Uterus (tissue), 4 donors: ENCODE data around the gene IL32. TPM values are rescaled to one million over a fixed set of nuclear protein-coding genes. Genes with fewer than 3 reads are reported as not detected.

Source experiments
- DNase-seq, 2 donors: peaks; one replicate each; pipeline ENCODE4 v3.0.0-alpha.2; 2019 to 2020
- H3K27ac ChIP-seq, 2 donors: fragments of 200-600 bp; sonication (generic); 1 replicate in 1 of 2; 2 replicates in 1 of 2; pipeline ENCODE4 v1.5.1; 2016 to 2018
- H3K27me3 ChIP-seq, 2 donors: fragments of 200-600 bp; sonication (generic); one replicate each; pipeline ENCODE4 v1.5.1; 2018 to 2019; ENCODE audit warnings: control low read depth in 1 of 2
- H3K36me3 ChIP-seq, 2 donors: fragments of 200-600 bp; sonication (generic); one replicate each; pipeline ENCODE4 v1.5.1; 2019; ENCODE audit warnings: control low read depth in 1 of 2
- H3K4me1 ChIP-seq, 2 donors: fragments of 200-600 bp; sonication (generic); one replicate each; pipeline ENCODE4 v1.5.1; 2018 to 2019; ENCODE audit warnings: control low read depth in 1 of 2
- H3K4me3 ChIP-seq, 2 donors: fragments of 200-600 bp; sonication (generic); 1 replicate in 1 of 2; 2 replicates in 1 of 2; pipeline ENCODE4 v1.5.1; 2018 to 2019; ENCODE audit warnings: mild to moderate bottlenecking in 1 of 2
- H3K9me3 ChIP-seq, 2 donors: fragments of 200-600 bp; sonication (generic); one replicate each; pipeline ENCODE4 v1.5.1; 2019; ENCODE audit warnings: control low read depth in 1 of 2
- CTCF ChIP-seq, 4 experiments: fragments of 200-600 bp in 2 of 4; fragments of 450-650 bp in 2 of 4; sonication (generic) in 2 of 4; IDR thresholded peaks; one replicate each; pipeline ENCODE4 v1.5.1; 2016 to 2019; ENCODE audit warnings: antibody characterized with exemption in 4 of 4, mild to moderate bottlenecking in 2 of 4, moderate library complexity in 1 of 4
- POLR2A ChIP-seq, 2 donors: fragments of 450-650 bp; IDR thresholded peaks; one replicate each; pipeline ENCODE4 v1.6.1; 2016; ENCODE audit warnings: antibody characterized with exemption in 2 of 2, mild to moderate bottlenecking in 1 of 2, moderate library complexity in 1 of 2
- intact Hi-C: fragments of 100-400 bp; cut with DNase I; formaldehyde crosslinking; loops from one replicate; pipeline ENCODE4 v1.15.1; 2023; ENCODE audit warnings: low total_unique reads
- total RNA-seq, 4 donors: library from RNA; depleted of rRNA in 3 of 4; stranded (reverse); fragments of >200 nt in 3 of 4; gene quantifications; one replicate each; pipeline versions ENCODE4 v1.1.0 to v1.2.4, GENCODE V29; 2014 to 2023
- donor health status: DM: yes; HTN: yes; CAD: no.

The IL32 gene
- total RNA-seq, 4 donors from 2014 or later, result 7.5 to 37.1 (median 20.9) TPM

- Histone ChIP-seq H3K4me1 (peaks cover 0 to 28% of the 10 kb centered on the region in 2 donors), H3K9me3 (no peaks in the 10 kb centered on the region), H3K4me3 (no peak overlapping the region), H3K36me3 (no peaks in the 10 kb centered on the region), H3K27me3 (peaks cover 2 to 5% of the 10 kb centered on the region in 2 donors), H3K27ac (no peak overlapping the region)
- no peak for DNase-seq
- intact Hi-C loops, result no loop called here
- TF ChIP-seq POLR2A (IDR thresholded peaks at IDR 0.05) (no peak), CTCF (IDR thresholded peaks at IDR 0.05) (no peak)
Observed at GRCh38 chr16:3025032-3026002, 40.1 kb upstream of the IL32 start.

- Histone ChIP-seq H3K9me3 (no peaks in the 10 kb centered on the region), H3K27ac (no peak overlapping the region), H3K4me3 (no peak overlapping the region), H3K4me1 (peaks cover 0 to 28% of the 10 kb centered on the region in 2 donors), H3K36me3 (no peaks in the 10 kb centered on the region), H3K27me3 (peaks cover 5 to 8% of the 10 kb centered on the region in 2 donors)
- TF ChIP-seq CTCF (IDR thresholded peaks at IDR 0.05) (no peak), POLR2A (IDR thresholded peaks at IDR 0.05) (no peak)
- intact Hi-C loops, result no loop called here
- DNase-seq, result no peak
Observed at GRCh38 chr16:3026003-3026378, 39.4 kb upstream of the IL32 start.

- no peak for DNase-seq
- intact Hi-C loops, result no loop called here
- Histone ChIP-seq H3K4me1 (peaks cover 0 to 26% of the 10 kb centered on the region in 2 donors), H3K9me3 (no peaks in the 10 kb centered on the region), H3K27ac (no peak overlapping the region), H3K27me3 (peaks cover 5 to 12% of the 10 kb centered on the region in 2 donors), H3K36me3 (no peaks in the 10 kb centered on the region), H3K4me3 (no peak overlapping the region)
- TF ChIP-seq CTCF (IDR thresholded peaks at IDR 0.05), result no peak
- no peak for TF ChIP-seq POLR2A (IDR thresholded peaks at IDR 0.05)
Observed at GRCh38 chr16:3026609-3027488, 38.6 kb upstream of the IL32 start.

- TF ChIP-seq POLR2A (IDR thresholded peaks at IDR 0.05), result no peak
- TF ChIP-seq CTCF (IDR thresholded peaks at IDR 0.05), result no peak
- Histone ChIP-seq H3K36me3 (no peaks in the 10 kb centered on the region), H3K27ac (no peak overlapping the region), H3K27me3 (peaks cover 5 to 12% of the 10 kb centered on the region in 2 donors), H3K4me1 (peaks cover 0 to 23% of the 10 kb centered on the region in 2 donors), H3K4me3 (no peak overlapping the region), H3K9me3 (no peaks in the 10 kb centered on the region)
- DNase-seq, result no peak
- intact Hi-C loops, result no loop called here
Observed at GRCh38 chr16:3027489-3027795, 38.0 kb upstream of the IL32 start.
